Astrocyte (in vitro differentiated cells and primary cell): ENCODE results near the gene ANKRD39. TPM values are rescaled to one million over a fixed set of nuclear protein-coding genes. Genes with fewer than 3 reads are reported as not detected.

ENCODE experiments used
- DNase-seq: peaks from one replicate; pipeline ENCODE4 v3.0.0-alpha.2; 2010; ENCODE audit warnings: low read depth
- FAIRE-seq: peaks from 2 replicates; lab custom pipeline; 2011; peaks lifted over from hg19 to GRCh38; lab: Jason Lieb, UNC
- H2AFZ ChIP-seq: 2 replicates; pipeline ENCODE4 v1.6.0; 2012; ENCODE audit warnings: low read depth, low read length, inconsistent platforms
- H3K27ac ChIP-seq: 2 replicates; pipeline ENCODE4 v1.5.1; 2011; ENCODE audit warnings: low read depth, low read length, inconsistent platforms
- H3K27me3 ChIP-seq: 2 replicates; pipeline ENCODE4 v1.6.0; 2011; ENCODE audit warnings: low read length, inconsistent platforms; ENCODE audit not compliant: insufficient read depth
- H3K36me3 ChIP-seq: 2 replicates; pipeline ENCODE4 v1.5.1; 2011; ENCODE audit warnings: low read length, inconsistent platforms; ENCODE audit not compliant: insufficient read depth
- H3K4me1 ChIP-seq: 2 replicates; pipeline ENCODE4 v1.5.1; 2011; ENCODE audit warnings: low read length, inconsistent platforms; ENCODE audit not compliant: insufficient read depth
- H3K4me2 ChIP-seq: 2 replicates; pipeline ENCODE4 v1.6.0; 2012; ENCODE audit warnings: low read length, inconsistent platforms
- H3K4me3 ChIP-seq: 2 replicates; pipeline ENCODE4 v1.5.1; 2011; ENCODE audit warnings: low read depth, mild to moderate bottlenecking, low read length, inconsistent platforms; ENCODE audit not compliant: insufficient read depth
- H3K79me2 ChIP-seq: 2 replicates; pipeline ENCODE4 v1.6.0; 2012; ENCODE audit warnings: mild to moderate bottlenecking, low read length, inconsistent platforms; ENCODE audit not compliant: insufficient read depth
- H3K9ac ChIP-seq: 2 replicates; pipeline ENCODE4 v1.6.0; 2012; ENCODE audit warnings: mild to moderate bottlenecking, low read length, inconsistent platforms
- H3K9me3 ChIP-seq: 2 replicates; pipeline ENCODE4 v1.5.1; 2012; ENCODE audit warnings: low read depth, mild to moderate bottlenecking, low read length, inconsistent platforms; ENCODE audit not compliant: insufficient read depth
- H4K20me1 ChIP-seq: 2 replicates; pipeline ENCODE4 v1.6.0; 2012; ENCODE audit warnings: low read length, inconsistent platforms; ENCODE audit not compliant: insufficient read depth
- H3K27ac Mint-ChIP-seq: one replicate; pipeline ENCODE4 v1.8.0; 2021; ENCODE audit warnings: mild to moderate bottlenecking, mixed read lengths; ENCODE audit not compliant: unreplicated experiment
- H3K27me3 Mint-ChIP-seq: one replicate; pipeline ENCODE4 v1.8.0; 2021; ENCODE audit warnings: low read depth, mixed read lengths; ENCODE audit not compliant: unreplicated experiment
- H3K36me3 Mint-ChIP-seq: one replicate; pipeline ENCODE4 v1.8.0; 2021; ENCODE audit warnings: low read depth, mixed read lengths; ENCODE audit not compliant: unreplicated experiment
- H3K4me1 Mint-ChIP-seq: one replicate; pipeline ENCODE4 v1.8.0; 2021; ENCODE audit warnings: low read depth, mixed read lengths; ENCODE audit not compliant: unreplicated experiment
- H3K4me3 Mint-ChIP-seq: one replicate; pipeline ENCODE4 v1.8.0; 2021; ENCODE audit warnings: mild to moderate bottlenecking, moderate library complexity, mixed read lengths; ENCODE audit not compliant: unreplicated experiment
- H3K9me3 Mint-ChIP-seq: one replicate; pipeline ENCODE4 v1.8.0; 2021; ENCODE audit warnings: mild to moderate bottlenecking, mixed read lengths; ENCODE audit not compliant: unreplicated experiment
- CTCF ChIP-seq: IDR thresholded peaks from 2 replicates; pipeline ENCODE4 v1.5.1; 2011; ENCODE audit warnings: low read depth, mild to moderate bottlenecking, inconsistent platforms, low read length, moderate library complexity; ENCODE audit not compliant: insufficient read depth
- EZH2 ChIP-seq: IDR thresholded peaks from 2 replicates; pipeline ENCODE4 v1.6.1; 2012; ENCODE audit warnings: mild to moderate bottlenecking, low read length, inconsistent platforms; ENCODE audit not compliant: insufficient read depth
- total RNA-seq: library from RNA; stranded (reverse); gene quantifications from 2 replicates; pipeline ENCODE4 v1.2.1, GENCODE V29; 2021

ANKRD39 gene
- total RNA-seq, 1 donor from 2014 or later, result 13.7 TPM

GRCh38 chr2:96801005-96801785 lies 56.6 kb downstream of the ANKRD39 start:
- FAIRE-seq, result no peak
- Histone ChIP-seq H2AFZ (peak overlapping the region; percentile 71), H3K9ac (no peak overlapping the region)

GRCh38 chr2:96800061-96801004 lies 57.5 kb downstream of the ANKRD39 start:
- H3K27ac Mint-ChIP-seq, result no peak overlapping the region
- H3K9me3 Mint-ChIP-seq, result no peaks in the 10 kb centered on the region
- no peak overlapping the region for H3K4me2 ChIP-seq
- H3K9me3 ChIP-seq, result no peaks in the 10 kb centered on the region
- no peak overlapping the region for H3K9ac ChIP-seq
- no peak overlapping the region for H3K4me3 Mint-ChIP-seq
- DNase-seq (no peak), FAIRE-seq (no peak)
- no peak overlapping the region for H3K4me3 ChIP-seq
- H3K36me3 Mint-ChIP-seq, result peaks cover 2% of the 10 kb centered on the region
- H2AFZ ChIP-seq, result peak overlapping the region; percentile 71
- no peaks in the 10 kb centered on the region for H3K4me1 Mint-ChIP-seq
- no peaks in the 10 kb centered on the region for H3K27me3 ChIP-seq
- H3K79me2 ChIP-seq, result no peaks in the 10 kb centered on the region
- H3K36me3 ChIP-seq, result no peaks in the 10 kb centered on the region
- H3K27me3 Mint-ChIP-seq, result peaks cover 3% of the 10 kb centered on the region
- TF ChIP-seq CTCF (no peak), EZH2 (no peak)
- H3K27ac ChIP-seq, result no peak overlapping the region
- no peaks in the 10 kb centered on the region for H3K4me1 ChIP-seq
- peaks cover 7% of the 10 kb centered on the region for H4K20me1 ChIP-seq

More at GRCh38 chr2:96801005-96801785, 56.6 kb downstream of the ANKRD39 start:
- no peak overlapping the region for H3K4me3 ChIP-seq
- H3K27ac Mint-ChIP-seq, result no peak overlapping the region
- H3K36me3 ChIP-seq, result no peaks in the 10 kb centered on the region
- no peaks in the 10 kb centered on the region for H3K27me3 ChIP-seq
- peaks cover 7% of the 10 kb centered on the region for H4K20me1 ChIP-seq
- no peaks in the 10 kb centered on the region for H3K4me1 Mint-ChIP-seq
- no peaks in the 10 kb centered on the region for H3K79me2 ChIP-seq
- H3K9me3 Mint-ChIP-seq, result no peaks in the 10 kb centered on the region
- peaks cover 3% of the 10 kb centered on the region for H3K27me3 Mint-ChIP-seq
- no peaks in the 10 kb centered on the region for H3K9me3 ChIP-seq
- TF ChIP-seq CTCF (peak; percentile 52), EZH2 (no peak)
- H3K27ac ChIP-seq, result no peak overlapping the region
- no peaks in the 10 kb centered on the region for H3K4me1 ChIP-seq
- H3K4me3 Mint-ChIP-seq, result no peak overlapping the region
- peaks cover 2% of the 10 kb centered on the region for H3K36me3 Mint-ChIP-seq
- peak; percentile 36 for DNase-seq
- H3K4me2 ChIP-seq, result no peak overlapping the region
